ENCODE results near the gene TMCO4. TPM values are rescaled to one million over a fixed set of nuclear protein-coding genes. Genes with fewer than 3 reads are reported as not detected.

Gene TMCO4
- total RNA-seq, 1 experiment from 2014 or later: 4.3 TPM

DNA sequence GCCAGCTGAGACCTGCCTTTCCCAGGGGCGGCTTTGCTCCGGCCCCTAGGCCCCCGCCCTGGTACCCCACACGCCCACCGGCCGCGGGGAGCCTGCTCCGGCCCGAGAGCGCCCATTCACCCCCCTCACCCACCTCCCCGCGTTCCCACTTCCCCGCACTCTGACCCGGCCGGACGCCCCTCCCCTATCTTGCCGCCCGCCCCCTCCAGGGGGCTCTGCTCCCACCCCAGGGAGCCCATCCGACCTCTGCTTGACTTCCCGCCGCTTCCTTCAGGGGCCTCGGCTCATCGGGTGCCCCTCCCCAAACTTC lies 134.6 kb downstream of the TMCO4 start:
- Histone ChIP-seq H3K36me3 (ENCODE audit: insufficient read depth, low read length, poor library complexity, severe bottlenecking) (no peaks in the 10 kb centered on the region), H3K4me1 (ENCODE audit: insufficient read depth, low read length, poor library complexity, severe bottlenecking) (no peaks in the 10 kb centered on the region), H3K27ac (ENCODE audit: low read depth, low read length, poor library complexity, severe bottlenecking) (no peak overlapping the region), H3K4me3 (ENCODE audit: low read depth, low read length, poor library complexity, severe bottlenecking) (peak overlapping the region; percentile 28), H3K9me3 (ENCODE audit: low read depth, low read length, poor library complexity, severe bottlenecking) (no peaks in the 10 kb centered on the region), H3K27me3 (replicated peaks; ENCODE audit: insufficient read depth, low read depth, low read length, poor library complexity) (peaks cover 54% of the 10 kb centered on the region)
- no peak for TF ChIP-seq EZH2 (IDR thresholded peaks at IDR 0.05; ENCODE audit: borderline replicate concordance, low read depth, low read length, poor library complexity, severe bottlenecking)
- TF ChIP-seq CTCF (conservative IDR thresholded peaks at IDR 0.05; ENCODE audit: low read depth, low read length): no peak
- no peak for DNase-seq (ENCODE audit: low spot score)
- intact Hi-C loops (cut with micrococcal nuclease; ENCODE audit: unreplicated experiment): no loop called here
- BruUV-seq (replicated peaks): no TSS peak
- ChIA-PET POLR2A (ENCODE audit: low non-redundant PET) (no interaction called here), CTCF (no interaction called here)

GRCh38 chr1:19664453-19665185 lies 135.1 kb downstream of the TMCO4 start, which contains the start of gene HTR6:
Gene HTR6 (plus strand): TSS chr1:19664875. CDS start chr1:19665754, 879 bp downstream.
- ChIA-PET POLR2A (ENCODE audit: low non-redundant PET) (no interaction called here), CTCF (no interaction called here)
- H3K4me1 ChIP-seq (ENCODE audit: insufficient read depth, low read length, poor library complexity, severe bottlenecking): no peaks in the 10 kb centered on the region
- no peaks in the 10 kb centered on the region for H3K9me3 ChIP-seq (ENCODE audit: low read depth, low read length, poor library complexity, severe bottlenecking)
- H3K4me3 ChIP-seq (ENCODE audit: low read depth, low read length, poor library complexity, severe bottlenecking): peak within 1 kb of the TSS; percentile 28
- no peak for DNase-seq (ENCODE audit: low spot score)
- H3K27me3 ChIP-seq (replicated peaks; ENCODE audit: insufficient read depth, low read depth, low read length, poor library complexity): peaks cover 54% of the 10 kb centered on the region
- TF ChIP-seq EZH2 (IDR thresholded peaks at IDR 0.05; ENCODE audit: borderline replicate concordance, low read depth, low read length, poor library complexity, severe bottlenecking) (no peak), CTCF (conservative IDR thresholded peaks at IDR 0.05; ENCODE audit: low read depth, low read length) (no peak)
- intact Hi-C loops (cut with micrococcal nuclease; ENCODE audit: unreplicated experiment): loop anchor here (5.0 kb wide), 1 partner anchor 38 kb away; no protein-coding TSS in a partner anchor
- H3K36me3 ChIP-seq (ENCODE audit: insufficient read depth, low read length, poor library complexity, severe bottlenecking): no peaks in the 10 kb centered on the region
- BruUV-seq (replicated peaks): no TSS peak
- H3K27ac ChIP-seq (ENCODE audit: low read depth, low read length, poor library complexity, severe bottlenecking): no peak within 1 kb of the TSS

- Histone ChIP-seq H3K9me3 (ENCODE audit: low read depth, low read length, poor library complexity, severe bottlenecking) (no peaks in the 10 kb centered on the region), H3K27me3 (replicated peaks; ENCODE audit: insufficient read depth, low read depth, low read length, poor library complexity) (peaks cover 38% of the 10 kb centered on the region), H3K27ac (ENCODE audit: low read depth, low read length, poor library complexity, severe bottlenecking) (no peak overlapping the region), H3K36me3 (ENCODE audit: insufficient read depth, low read length, poor library complexity, severe bottlenecking) (no peaks in the 10 kb centered on the region), H3K4me3 (ENCODE audit: low read depth, low read length, poor library complexity, severe bottlenecking) (no peak overlapping the region), H3K4me1 (ENCODE audit: insufficient read depth, low read length, poor library complexity, severe bottlenecking) (no peaks in the 10 kb centered on the region)
- no peak for DNase-seq (ENCODE audit: low spot score)
- no peak for TF ChIP-seq CTCF (conservative IDR thresholded peaks at IDR 0.05; ENCODE audit: low read depth, low read length)
- TF ChIP-seq EZH2 (IDR thresholded peaks at IDR 0.05; ENCODE audit: borderline replicate concordance, low read depth, low read length, poor library complexity, severe bottlenecking): no peak
- ChIA-PET POLR2A (ENCODE audit: low non-redundant PET) (no interaction called here), CTCF (interaction anchor here (0.6 to 1.4 kb wide), 10 partner anchors 9 to 239 kb away, joined by 3 to 18 read pairs (median 4); no protein-coding TSS in a partner anchor)
- intact Hi-C loops (cut with micrococcal nuclease; ENCODE audit: unreplicated experiment): loop anchor here (5.0 kb wide), 1 partner anchor 40 kb away; no protein-coding TSS in a partner anchor
- no TSS peak for BruUV-seq (replicated peaks)
These were observed 137.4 kb downstream of the TMCO4 start for GRCh38 chr1:19662313-19662712.

All from A673 (cell line).